PC-9 (cell line): ENCODE data around the gene BCL2.

Experiments used
- CTCF ChIP-seq: fragments of 200-600 bp; sonication (generic); conservative IDR thresholded peaks from 2 replicates; pipeline ENCODE4 v1.6.1; 2017; ENCODE audit warnings: mixed run types, antibody characterized with exemption, mild to moderate bottlenecking, moderate library complexity
- EZH2 ChIP-seq: fragments of 200-600 bp; sonication (generic); IDR thresholded peaks from 2 replicates; pipeline ENCODE4 v1.8.0; 2017; ENCODE audit warnings: antibody characterized with exemption, low read depth

DNA sequence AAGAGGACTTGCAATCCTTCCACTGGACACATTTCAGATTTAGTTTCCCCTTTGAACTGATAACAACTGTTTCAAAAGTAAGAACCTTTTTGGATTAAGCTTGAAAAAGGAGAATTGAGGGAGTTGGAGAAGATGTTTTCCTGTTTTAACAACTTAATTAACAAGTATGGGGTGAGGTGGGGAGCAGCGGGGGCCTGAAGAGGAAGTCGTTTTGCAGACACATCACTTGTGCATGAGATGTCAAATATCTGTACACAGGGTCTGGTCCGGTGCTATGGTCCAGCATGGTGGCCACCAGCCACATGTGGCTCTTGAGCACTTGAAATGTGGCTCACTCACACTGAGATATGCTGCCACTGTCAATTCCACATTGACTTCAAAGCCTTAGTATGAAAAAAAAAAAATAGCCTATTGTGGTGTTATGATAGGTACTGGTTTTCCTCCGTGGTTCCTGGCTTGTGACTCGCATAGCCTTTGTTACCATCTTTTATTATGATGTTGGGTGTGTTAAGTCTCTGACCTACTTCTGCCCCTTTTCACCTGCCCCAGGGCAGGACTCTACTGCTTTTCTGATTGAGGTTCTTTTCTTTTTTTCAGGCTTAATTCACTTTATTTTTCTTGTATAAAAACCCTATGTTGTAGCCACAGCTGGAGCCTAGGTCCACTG is 205.5 kb downstream of the BCL2 start:
- no peak for TF ChIP-seq CTCF
- TF ChIP-seq EZH2 = no peak
